DND-41 (cell line): Measurements from ENCODE around the gene FAM170B.

Source experiments
- CTCF ChIP-seq: IDR thresholded peaks from 2 replicates; pipeline ENCODE4 v1.5.1; 2012; ENCODE audit warnings: borderline replicate concordance, low read length, moderate library complexity, mild to moderate bottlenecking; ENCODE audit not compliant: poor library complexity, severe bottlenecking; ENCODE audit errors: extremely low read depth
- EZH2 ChIP-seq: IDR thresholded peaks from 3 replicates; pipeline ENCODE4 v1.6.1; 2012; ENCODE audit warnings: borderline replicate concordance, low read depth, mild to moderate bottlenecking, moderate library complexity, low read length, inconsistent platforms; ENCODE audit not compliant: severe bottlenecking

GRCh38 chr10:49107887-49108267, 25.9 kb downstream of the FAM170B start:
- TF ChIP-seq CTCF (no peak), EZH2 (no peak)
